Hematopoietic multipotent progenitor cell treated with erythropoietin and hydrocortisone succinate and interleukin-3 and kit ligand, for 6 days (in vitro differentiated cells): ENCODE measurements around the gene OPCML.

Experiments
- DNase-seq: peaks from one replicate; pipeline ENCODE4 v3.0.0-alpha.2; 2015

OPCML gene

GRCh38 chr11:133536198-133536597 is 3.9 kb upstream of the OPCML start:
- DNase-seq = no peak

- no peak for DNase-seq
Measured at GRCh38 chr11:133533205-133533604, 904 bp upstream of the OPCML start.

- no peak for DNase-seq
Measured at GRCh38 chr11:133531458-133531857, 843 bp downstream of the OPCML start.

GRCh38 chr11:133530501-133530835 is 1.8 kb downstream of the OPCML start:
- no peak for DNase-seq

GRCh38 chr11:133529807-133530500 is 2.3 kb downstream of the OPCML start:
- DNase-seq = no peak

GRCh38 chr11:133526790-133527189 is 5.5 kb downstream of the OPCML start:
- no peak for DNase-seq

GRCh38 chr11:133525976-133526375 is 6.3 kb downstream of the OPCML start:
- no peak for DNase-seq

- DNase-seq = no peak
Measured at GRCh38 chr11:133524488-133524887, 7.8 kb downstream of the OPCML start.

- no peak for DNase-seq
Measured at GRCh38 chr11:133522344-133522743, 10.0 kb downstream of the OPCML start.

GRCh38 chr11:133521502-133521901 is 10.8 kb downstream of the OPCML start:
- DNase-seq = no peak

- no peak for DNase-seq
Measured at GRCh38 chr11:133520707-133521106, 11.6 kb downstream of the OPCML start.

GRCh38 chr11:133519560-133519959 is 12.7 kb downstream of the OPCML start:
- no peak for DNase-seq

GRCh38 chr11:133518702-133519264 is 13.5 kb downstream of the OPCML start:
- no peak for DNase-seq

- no peak for DNase-seq
Measured at GRCh38 chr11:133516845-133517244, 15.5 kb downstream of the OPCML start.

GRCh38 chr11:133515107-133515506 is 17.2 kb downstream of the OPCML start:
- no peak for DNase-seq

- no peak for DNase-seq
Measured at GRCh38 chr11:133509924-133510697, 22.2 kb downstream of the OPCML start.

GRCh38 chr11:133508468-133508867 is 23.8 kb downstream of the OPCML start:
- DNase-seq = no peak

- DNase-seq = no peak
Measured at GRCh38 chr11:133507185-133507584, 25.1 kb downstream of the OPCML start.

GRCh38 chr11:133506551-133507094 is 25.7 kb downstream of the OPCML start:
- DNase-seq = no peak

- no peak for DNase-seq
Measured at GRCh38 chr11:133506023-133506422, 26.3 kb downstream of the OPCML start.

GRCh38 chr11:133504906-133505305 is 27.4 kb downstream of the OPCML start:
- no peak for DNase-seq

- DNase-seq = no peak
Measured at GRCh38 chr11:133503776-133504175, 28.5 kb downstream of the OPCML start.

GRCh38 chr11:133503236-133503635 is 29.1 kb downstream of the OPCML start:
- no peak for DNase-seq
